GM12874 (cell line): ENCODE data around the gene CPLX1.

Experiments used
- TF ChIP-seq, protein P1 (sequence below): IDR thresholded peaks from 2 replicates; pipeline ENCODE4 v1.5.1; 2011; ENCODE audit warnings: low read depth, mild to moderate bottlenecking, control low read depth, low read length, moderate library complexity; ENCODE audit not compliant: insufficient read depth

CPLX1 gene

DNA sequence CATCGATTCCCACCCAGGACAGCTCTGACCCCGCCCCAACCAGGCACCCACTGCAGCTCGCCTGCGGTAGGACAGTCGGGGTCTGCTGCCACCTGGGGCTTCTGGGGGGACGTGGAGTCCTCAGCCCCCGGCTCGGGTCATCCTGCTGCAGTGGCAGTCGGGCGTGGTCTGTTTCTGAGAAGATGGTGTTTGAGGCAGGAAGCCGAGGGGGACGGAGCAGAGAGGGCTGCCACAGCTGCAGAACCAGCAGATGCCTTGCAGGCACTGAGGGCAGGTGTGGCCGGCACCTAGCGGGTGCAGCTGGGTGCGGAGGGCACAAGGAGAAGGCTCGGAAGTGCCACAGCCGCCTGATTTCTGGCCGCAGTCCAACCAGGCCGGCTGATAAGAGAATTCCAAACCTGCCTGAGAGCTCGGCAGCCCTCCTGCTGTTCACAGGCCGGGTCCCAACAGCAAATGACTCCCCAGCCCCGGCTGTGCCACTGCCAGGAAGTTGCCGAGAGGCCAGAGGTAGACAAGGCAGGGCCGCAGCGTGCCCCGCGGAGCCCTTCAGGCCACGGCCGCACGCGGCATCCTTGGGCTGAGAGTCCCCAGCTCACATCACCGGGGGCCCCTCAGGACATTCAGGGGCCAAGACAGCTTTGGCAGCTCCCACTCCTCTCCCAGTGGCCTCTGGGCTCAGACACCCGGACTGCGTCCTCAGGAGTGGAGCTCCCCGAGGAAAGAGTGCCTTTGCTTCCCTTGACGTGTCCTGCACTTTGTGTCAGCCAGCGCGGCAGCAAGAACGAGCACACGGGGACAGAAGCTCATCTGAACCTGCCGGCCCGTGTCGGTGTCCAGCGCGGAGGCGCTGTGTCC, 9.4 kb upstream of the CPLX1 start:
- TF ChIP-seq, protein P1, sequence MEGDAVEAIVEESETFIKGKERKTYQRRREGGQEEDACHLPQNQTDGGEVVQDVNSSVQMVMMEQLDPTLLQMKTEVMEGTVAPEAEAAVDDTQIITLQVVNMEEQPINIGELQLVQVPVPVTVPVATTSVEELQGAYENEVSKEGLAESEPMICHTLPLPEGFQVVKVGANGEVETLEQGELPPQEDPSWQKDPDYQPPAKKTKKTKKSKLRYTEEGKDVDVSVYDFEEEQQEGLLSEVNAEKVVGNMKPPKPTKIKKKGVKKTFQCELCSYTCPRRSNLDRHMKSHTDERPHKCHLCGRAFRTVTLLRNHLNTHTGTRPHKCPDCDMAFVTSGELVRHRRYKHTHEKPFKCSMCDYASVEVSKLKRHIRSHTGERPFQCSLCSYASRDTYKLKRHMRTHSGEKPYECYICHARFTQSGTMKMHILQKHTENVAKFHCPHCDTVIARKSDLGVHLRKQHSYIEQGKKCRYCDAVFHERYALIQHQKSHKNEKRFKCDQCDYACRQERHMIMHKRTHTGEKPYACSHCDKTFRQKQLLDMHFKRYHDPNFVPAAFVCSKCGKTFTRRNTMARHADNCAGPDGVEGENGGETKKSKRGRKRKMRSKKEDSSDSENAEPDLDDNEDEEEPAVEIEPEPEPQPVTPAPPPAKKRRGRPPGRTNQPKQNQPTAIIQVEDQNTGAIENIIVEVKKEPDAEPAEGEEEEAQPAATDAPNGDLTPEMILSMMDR: no peak

DNA sequence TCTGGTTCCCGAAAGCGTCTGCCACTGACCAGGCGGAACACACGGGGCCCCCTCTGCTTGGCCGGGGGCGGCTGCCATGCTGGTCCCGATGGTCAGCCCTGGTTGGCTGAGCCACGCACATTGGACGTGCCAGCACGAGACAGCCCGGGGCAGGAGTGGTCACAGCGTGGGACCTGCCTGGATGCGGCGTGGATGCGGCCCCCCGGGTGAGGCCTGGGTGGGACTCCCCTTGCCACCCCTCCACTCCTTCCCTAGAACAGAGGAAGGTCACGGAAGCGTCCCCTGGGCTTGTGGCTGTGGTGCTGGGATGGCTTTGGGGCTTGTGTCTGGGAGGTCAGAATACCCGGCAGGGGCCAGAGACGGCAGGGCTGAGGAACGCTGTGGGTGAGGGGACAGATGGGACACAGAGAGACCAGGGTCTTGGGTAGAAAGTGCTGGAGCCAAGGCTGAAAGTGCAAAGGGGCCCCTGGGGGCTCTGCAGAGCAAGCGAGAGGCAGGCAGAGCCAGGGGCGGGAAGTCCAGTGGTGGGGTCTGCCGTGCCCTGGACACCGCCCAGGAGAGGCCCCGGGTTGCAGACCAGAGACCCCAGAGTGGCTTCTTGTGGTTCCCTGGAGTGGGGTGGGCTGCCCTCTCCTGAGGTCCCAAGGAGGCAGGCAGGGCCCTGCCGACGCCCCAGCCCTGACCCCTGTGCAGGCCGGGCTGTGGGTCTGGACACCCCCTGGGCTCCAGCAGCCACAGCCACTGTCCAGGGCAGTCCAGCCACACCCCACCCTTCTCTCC, 8.6 kb upstream of the CPLX1 start:
- TF ChIP-seq, protein P1: no peak

DNA sequence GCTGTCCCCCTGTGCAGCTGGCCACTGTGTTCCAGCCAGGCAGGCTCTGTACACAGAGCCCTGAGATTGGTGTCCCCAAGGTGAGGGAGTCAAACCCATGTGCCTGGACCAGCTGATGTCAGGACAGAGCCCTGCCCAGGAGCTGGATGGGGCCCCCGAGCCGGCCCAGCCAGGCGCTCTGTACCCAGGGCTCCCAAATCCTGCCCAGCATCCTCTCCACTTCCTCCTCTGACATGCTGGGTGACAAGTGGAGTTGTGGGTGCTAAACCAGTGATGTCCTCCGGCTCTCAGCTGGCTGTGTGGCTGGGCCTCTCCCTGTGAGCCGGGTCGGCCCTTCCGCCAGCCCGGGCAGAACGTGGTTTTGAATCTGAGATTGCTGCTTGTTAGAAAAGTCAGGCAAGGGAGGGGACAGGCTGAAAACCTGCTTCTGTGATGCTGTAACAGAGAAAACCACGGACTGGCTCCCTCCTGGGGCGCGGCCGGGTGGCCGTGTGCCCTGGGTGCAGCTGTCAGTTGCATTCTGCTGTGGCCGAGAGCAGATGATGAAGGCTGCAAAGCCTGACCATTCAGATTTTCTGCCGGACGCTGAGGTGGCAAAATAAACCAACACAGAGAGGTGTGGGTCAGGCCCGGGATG, 7.9 kb upstream of the CPLX1 start:
- TF ChIP-seq, protein P1: no peak

DNA sequence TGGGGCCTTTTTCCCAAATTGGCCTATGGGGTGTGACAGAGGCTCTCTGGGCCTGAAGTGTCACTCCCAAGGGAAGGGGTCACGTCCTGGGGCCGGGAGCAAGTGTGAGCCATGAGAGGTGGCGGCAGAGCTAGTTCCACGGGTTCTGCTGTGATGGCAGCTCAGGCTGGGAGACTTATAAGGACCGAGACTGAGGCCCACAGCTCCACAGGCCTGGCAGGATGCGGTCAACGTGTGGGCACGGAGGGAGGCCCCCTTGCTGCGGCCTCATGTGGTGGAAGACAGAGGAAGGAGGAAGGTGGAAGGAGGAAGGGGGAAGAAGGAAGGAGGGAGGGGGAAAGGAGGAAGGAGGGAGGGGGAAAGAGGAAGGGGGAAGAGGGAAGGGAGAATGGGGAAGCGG, 7.2 kb upstream of the CPLX1 start:
- TF ChIP-seq, protein P1: no peak

DNA sequence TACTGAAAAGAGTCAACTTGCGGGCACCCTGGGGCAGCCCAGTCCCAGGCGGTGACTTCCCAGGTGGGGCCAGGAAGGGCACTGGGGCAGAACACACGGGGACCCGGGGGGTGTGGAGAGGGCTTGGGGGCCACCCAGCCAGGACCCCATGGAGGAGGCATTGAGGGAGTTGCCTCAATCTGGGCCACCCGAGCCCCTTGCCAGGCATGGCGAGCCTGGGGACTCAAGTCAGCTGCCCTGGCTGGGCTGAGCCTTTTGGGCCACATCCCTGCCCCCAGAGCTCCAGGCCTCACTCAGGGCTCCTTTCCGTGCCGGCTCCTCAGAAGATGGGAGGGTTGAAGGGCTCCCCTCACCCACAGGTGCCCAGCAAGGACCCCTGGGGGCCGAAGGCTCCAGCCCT, 6.6 kb upstream of the CPLX1 start:
- TF ChIP-seq, protein P1: no peak

DNA sequence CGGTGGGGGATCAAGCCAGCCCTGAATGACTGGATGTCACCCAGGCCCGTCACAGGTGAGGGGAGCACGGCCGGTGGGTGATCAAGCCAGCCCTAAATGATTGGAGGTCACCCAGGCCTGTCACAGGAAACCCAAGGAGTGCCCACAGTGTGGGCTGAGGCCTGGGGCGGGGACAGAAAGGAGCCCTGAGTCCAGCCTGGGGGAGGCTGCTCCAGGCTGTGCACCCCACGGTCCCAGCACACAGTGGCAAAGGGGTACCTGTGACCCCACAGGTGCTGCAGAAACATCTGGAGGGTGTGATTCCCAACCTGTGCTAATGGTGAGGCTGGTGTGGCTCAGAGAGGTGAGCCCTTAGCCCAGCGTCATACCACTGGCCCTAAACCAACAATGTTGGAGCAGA, 6.2 kb upstream of the CPLX1 start:
- TF ChIP-seq, protein P1: no peak

DNA sequence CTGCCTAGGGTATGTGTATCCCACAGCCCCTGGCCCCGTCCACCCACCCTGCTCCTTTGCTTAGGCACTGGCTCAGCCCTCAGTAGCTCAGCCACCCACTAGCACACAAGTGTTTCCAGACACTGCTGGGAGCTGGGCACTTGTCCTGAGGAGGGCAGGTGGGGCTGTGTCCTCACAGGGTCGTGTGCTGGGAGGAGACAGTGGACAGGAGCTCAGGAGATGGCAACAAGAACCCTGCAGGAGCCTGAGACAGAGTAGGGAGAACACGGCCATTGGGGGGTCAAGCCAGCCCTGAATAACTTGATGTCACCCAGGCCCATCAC, 5.5 kb upstream of the CPLX1 start:
- TF ChIP-seq, protein P1: no peak
